Liver (tissue), 9 donors: ENCODE results near the gene EPHB6. TPM values are rescaled to one million over a fixed set of nuclear protein-coding genes. Genes with fewer than 3 reads are reported as not detected.

Experiments
- DNase-seq: peaks from one replicate; pipeline ENCODE4 v3.0.0-alpha.2; 2017; ENCODE audit warnings: low spot score
- H3K27ac ChIP-seq, 2 donors: one replicate each; pipeline ENCODE4 v1.7.0; 2013; ENCODE audit warnings: inconsistent platforms in 2 of 2, low read length in 2 of 2, control low read depth in 1 of 2, low read depth in 1 of 2, mild to moderate bottlenecking in 1 of 2
- H3K27me3 ChIP-seq, 4 donors: one replicate each; pipeline versions ENCODE4 v1.6.1 to v1.7.0; 2013; ENCODE audit warnings: low read length in 3 of 4, inconsistent platforms in 1 of 4, mild to moderate bottlenecking in 1 of 4, moderate library complexity in 1 of 4; ENCODE audit not compliant: control insufficient read depth in 4 of 4, insufficient read depth in 4 of 4
- H3K36me3 ChIP-seq, 4 donors: one replicate each; pipeline versions ENCODE4 v1.6.1 to v1.7.0; 2013; ENCODE audit warnings: low read length in 3 of 4, mild to moderate bottlenecking in 3 of 4, low read depth in 1 of 4, moderate library complexity in 1 of 4; ENCODE audit not compliant: control insufficient read depth in 4 of 4, insufficient read depth in 3 of 4
- H3K4me1 ChIP-seq, 4 donors: one replicate each; pipeline versions ENCODE4 v1.6.1 to v1.7.0; 2013; ENCODE audit warnings: low read length in 3 of 4, mild to moderate bottlenecking in 3 of 4, moderate library complexity in 1 of 4; ENCODE audit not compliant: control insufficient read depth in 4 of 4, insufficient read depth in 4 of 4
- H3K4me3 ChIP-seq, 3 donors: one replicate each; pipeline versions ENCODE4 v1.6.1 to v1.7.0; 2013; ENCODE audit warnings: low read length in 3 of 3, control low read depth in 1 of 3, low read depth in 1 of 3, mild to moderate bottlenecking in 1 of 3
- H3K9ac ChIP-seq, 2 donors: one replicate each; pipeline ENCODE4 v1.7.0; 2013; ENCODE audit warnings: low read length in 2 of 2, mild to moderate bottlenecking in 2 of 2, moderate library complexity in 2 of 2, control low read depth in 1 of 2, low read depth in 1 of 2
- H3K9me3 ChIP-seq, 4 donors: one replicate each; pipeline versions ENCODE4 v1.6.1 to v1.7.0; 2013; ENCODE audit warnings: low read length in 3 of 4; ENCODE audit not compliant: control insufficient read depth in 4 of 4
- ATF3 ChIP-seq: IDR thresholded peaks from 2 replicates; pipeline ENCODE4 v1.6.1; 2016; ENCODE audit warnings: antibody characterized with exemption
- EGR1 ChIP-seq, 2 donors: IDR thresholded peaks; 2 replicates each; pipeline ENCODE4 v1.6.1; 2016 to 2018; ENCODE audit warnings: antibody characterized with exemption in 2 of 2, low read depth in 2 of 2
- FOXA1 ChIP-seq: IDR thresholded peaks from 2 replicates; pipeline ENCODE4 v1.6.1; 2016; ENCODE audit warnings: antibody characterized with exemption
- FOXA2 ChIP-seq: IDR thresholded peaks from 2 replicates; pipeline ENCODE4 v1.6.1; 2016; ENCODE audit warnings: antibody characterized with exemption
- GABPA ChIP-seq, 2 donors: IDR thresholded peaks in 1 of 2; conservative IDR thresholded peaks in 1 of 2; 2 replicates each; pipeline ENCODE4 v1.6.1; 2016; ENCODE audit warnings: antibody characterized with exemption in 2 of 2, mild to moderate bottlenecking in 1 of 2, moderate library complexity in 1 of 2
- HNF4A ChIP-seq, 2 donors: conservative IDR thresholded peaks; 2 replicates each; pipeline ENCODE4 v1.6.1; 2016; ENCODE audit warnings: antibody characterized with exemption in 2 of 2, mild to moderate bottlenecking in 2 of 2
- HNF4G ChIP-seq: IDR thresholded peaks from 2 replicates; pipeline ENCODE4 v1.6.1; 2016; ENCODE audit warnings: antibody characterized with exemption
- JUND ChIP-seq, 2 donors: IDR thresholded peaks; 2 replicates each; pipeline ENCODE4 v1.6.1; 2016; ENCODE audit warnings: antibody characterized with exemption in 2 of 2
- NR2F2 ChIP-seq: IDR thresholded peaks from 2 replicates; pipeline ENCODE4 v1.6.1; 2016; ENCODE audit warnings: antibody characterized with exemption
- RAD21 ChIP-seq, 2 donors: IDR thresholded peaks; 2 replicates each; pipeline ENCODE4 v1.6.1; 2016; ENCODE audit warnings: antibody characterized with exemption in 2 of 2, mild to moderate bottlenecking in 2 of 2
- REST ChIP-seq: IDR thresholded peaks from 2 replicates; pipeline ENCODE4 v1.6.1; 2016; ENCODE audit warnings: antibody characterized with exemption, mild to moderate bottlenecking
- RXRA ChIP-seq, 2 donors: IDR thresholded peaks; 2 replicates each; pipeline ENCODE4 v1.6.1; 2017 to 2018; ENCODE audit warnings: antibody characterized with exemption in 2 of 2, mild to moderate bottlenecking in 1 of 2
- SP1 ChIP-seq: IDR thresholded peaks from 2 replicates; pipeline ENCODE4 v1.6.1; 2018; ENCODE audit warnings: antibody characterized with exemption, mild to moderate bottlenecking
- TAF1 ChIP-seq: conservative IDR thresholded peaks from 2 replicates; pipeline ENCODE4 v1.6.1; 2016; ENCODE audit warnings: antibody characterized with exemption, mild to moderate bottlenecking
- ZBTB33 ChIP-seq: IDR thresholded peaks from 2 replicates; pipeline ENCODE4 v1.6.1; 2016; ENCODE audit warnings: antibody characterized with exemption
- whole genome bisulfite sequencing: extraction: QIAGEN DNeasy Blood & Tissue Kit; methylation state at CpG from one replicate; pipeline ENCODE4 v1.1.7; 2013; 5-methylcytosine and 5-hydroxymethylcytosine counted together
- polyA plus RNA-seq, 2 donors: library from polyadenylated mRNA; stranded (reverse) in 1 of 2; unstranded in 1 of 2; fragments of 200-250 nt in 1 of 2; fragments of >200 nt in 1 of 2; fragmentation: Nextera tagmentation in 1 of 2; extraction: Ambion mirVana in 1 of 2; gene quantifications; one replicate each; pipeline versions ENCODE4 v1.2.1 to v1.2.3, GENCODE V29; 2013 to 2015
- total RNA-seq, 2 donors: library from RNA; depleted of rRNA; stranded (reverse); fragments of >200 nt; gene quantifications; one replicate each; pipeline ENCODE4 v1.2.3, GENCODE V29; 2014
- TF ChIP-seq, protein P1 (sequence below): fragments of 150-350 bp; IDR thresholded peaks from 2 replicates; pipeline ENCODE4 v1.5.1; 2017; ENCODE audit warnings: improper control_type of control experiment, low read depth, low read length; ENCODE audit not compliant: missing input control
- TF ChIP-seq, protein P2 (sequence below): IDR thresholded peaks from 2 replicates; pipeline ENCODE4 v1.6.1; 2016; ENCODE audit warnings: antibody characterized with exemption
- donor health status: healthy.
- donor health status: healthy.
- donor health status: healthy.
- donor health status: healthy.
- donor health status: healthy.

Gene EPHB6
- total and polyA plus RNA-seq, 4 donors: 1.2 to 4.3 (median 2.0) TPM

DNA sequence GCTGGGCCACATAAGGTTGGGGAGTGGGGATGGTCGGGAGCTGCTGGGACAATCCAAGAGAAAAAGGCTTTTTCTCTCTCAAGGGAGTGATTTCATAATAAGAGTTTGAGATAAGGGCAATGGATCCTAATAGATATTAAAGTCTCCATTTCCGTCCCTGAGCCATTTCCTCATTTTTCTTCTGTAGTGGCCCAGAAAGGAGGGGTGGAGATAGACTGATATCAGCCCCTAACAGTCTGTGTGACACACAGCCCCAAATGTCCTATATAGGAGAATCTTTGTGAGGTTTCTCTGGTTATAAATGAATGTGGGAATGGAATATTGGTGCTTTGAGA is 48.9 kb upstream of the EPHB6 start:
- Histone ChIP-seq H3K27ac (no peak overlapping the region), H3K4me3 (no peak overlapping the region), H3K4me1 (no peaks in the 10 kb centered on the region), H3K36me3 (no peaks in the 10 kb centered on the region), H3K9me3 (no peaks in the 10 kb centered on the region), H3K9ac (no peak overlapping the region), H3K27me3 (no peaks in the 10 kb centered on the region)
- peak; percentile 2 for DNase-seq
- WGBS: 53% methylated on average over 2 of the region's 2 CpGs
- TF ChIP-seq RXRA (IDR thresholded peaks at IDR 0.05) (no peak), FOXA1 (no peak), TAF1 (no peak), HNF4A (conservative IDR thresholded peaks at IDR 0.05) (no peak), HNF4G (no peak), RAD21 (IDR thresholded peaks at IDR 0.05) (no peak), ATF3 (no peak), REST (no peak), FOXA2 (no peak), EGR1 (IDR thresholded peaks at IDR 0.05; ENCODE audit: low read depth in 2 of 2) (no peak), NR2F2 (no peak), GABPA (IDR thresholded peaks at IDR 0.05 in 1 of 2, conservative IDR thresholded peaks at IDR 0.05 in 1 of 2) (no peak), ZBTB33 (no peak), JUND (IDR thresholded peaks at IDR 0.05) (no peak)
- TF ChIP-seq, protein P1, sequence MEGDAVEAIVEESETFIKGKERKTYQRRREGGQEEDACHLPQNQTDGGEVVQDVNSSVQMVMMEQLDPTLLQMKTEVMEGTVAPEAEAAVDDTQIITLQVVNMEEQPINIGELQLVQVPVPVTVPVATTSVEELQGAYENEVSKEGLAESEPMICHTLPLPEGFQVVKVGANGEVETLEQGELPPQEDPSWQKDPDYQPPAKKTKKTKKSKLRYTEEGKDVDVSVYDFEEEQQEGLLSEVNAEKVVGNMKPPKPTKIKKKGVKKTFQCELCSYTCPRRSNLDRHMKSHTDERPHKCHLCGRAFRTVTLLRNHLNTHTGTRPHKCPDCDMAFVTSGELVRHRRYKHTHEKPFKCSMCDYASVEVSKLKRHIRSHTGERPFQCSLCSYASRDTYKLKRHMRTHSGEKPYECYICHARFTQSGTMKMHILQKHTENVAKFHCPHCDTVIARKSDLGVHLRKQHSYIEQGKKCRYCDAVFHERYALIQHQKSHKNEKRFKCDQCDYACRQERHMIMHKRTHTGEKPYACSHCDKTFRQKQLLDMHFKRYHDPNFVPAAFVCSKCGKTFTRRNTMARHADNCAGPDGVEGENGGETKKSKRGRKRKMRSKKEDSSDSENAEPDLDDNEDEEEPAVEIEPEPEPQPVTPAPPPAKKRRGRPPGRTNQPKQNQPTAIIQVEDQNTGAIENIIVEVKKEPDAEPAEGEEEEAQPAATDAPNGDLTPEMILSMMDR: no peak

GRCh38 chr7:142806957-142807356 is 47.9 kb upstream of the EPHB6 start:
- 86% methylated on average over 1 of the region's 1 CpG for WGBS
- Histone ChIP-seq H3K36me3 (no peaks in the 10 kb centered on the region), H3K4me1 (no peaks in the 10 kb centered on the region), H3K27ac (peak overlapping the region in 1 of 2 donors; percentile 59), H3K4me3 (no peak overlapping the region), H3K9ac (no peak overlapping the region), H3K9me3 (no peaks in the 10 kb centered on the region), H3K27me3 (no peaks in the 10 kb centered on the region)
- no peak for DNase-seq
- TF ChIP-seq SP1 (no peak), NR2F2 (no peak), FOXA1 (no peak), EGR1 (IDR thresholded peaks at IDR 0.05; ENCODE audit: low read depth in 2 of 2) (no peak), RXRA (IDR thresholded peaks at IDR 0.05) (no peak), TAF1 (no peak)
- TF ChIP-seq, protein P2, sequence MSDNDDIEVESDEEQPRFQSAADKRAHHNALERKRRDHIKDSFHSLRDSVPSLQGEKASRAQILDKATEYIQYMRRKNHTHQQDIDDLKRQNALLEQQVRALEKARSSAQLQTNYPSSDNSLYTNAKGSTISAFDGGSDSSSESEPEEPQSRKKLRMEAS: no peak
